IMR-90 (cell line): ENCODE data around the gene PLCB4. TPM values are rescaled to one million over a fixed set of nuclear protein-coding genes. Genes with fewer than 3 reads are reported as not detected.

Experiments used
- ATAC-seq: fragments of 200-7000 bp; cut with Tn5 transposase; 2 replicates; pipeline ENCODE4 v1.9.1; 2020; ENCODE audit warnings: low read depth, mild to moderate bottlenecking, moderate library complexity
- BruUV-seq: library from RNA; stranded (reverse); fragments of 400-500 nt; replicated peaks from 2 replicates; lab custom pipeline; 2021; lab: Mats Ljungman, UMichigan
- CTCF ChIA-PET: fragments of 300-600 bp; formaldehyde crosslinking; extraction: SDS; loops from one replicate; lab custom pipeline; 2021; ENCODE audit warnings: antibody characterized with exemption; lab: Yijun Ruan, JAX
- POLR2A ChIA-PET: fragments of 300-600 bp; sonication (Branson Sonifier 250); formaldehyde crosslinking; loops from one replicate; lab custom pipeline; 2022; ENCODE audit warnings: antibody characterized with exemption; ENCODE audit not compliant: unreplicated experiment; lab: Charles Lee
- DNase-seq: peaks from one replicate; pipeline ENCODE4 v3.0.0; 2013
- H2AFZ ChIP-seq: replicated peaks from 2 replicates; pipeline ENCODE3; 2013; ENCODE audit warnings: low read length, mild to moderate bottlenecking; ENCODE audit not compliant: poor library complexity
- H2AK5ac ChIP-seq: 2 replicates; pipeline ENCODE4 v1.6.1; 2013; ENCODE audit warnings: low read depth, low read length, inconsistent platforms
- H2AK9ac ChIP-seq: replicated peaks from 2 replicates; pipeline ENCODE3; 2013; ENCODE audit warnings: mild to moderate bottlenecking, low read depth, low read length, moderate library complexity; ENCODE audit not compliant: poor library complexity
- H2BK120ac ChIP-seq: 2 replicates; pipeline ENCODE4 v1.6.1; 2013; ENCODE audit warnings: low read depth, low read length, inconsistent platforms
- H2BK15ac ChIP-seq: 3 replicates; pipeline ENCODE4 v1.6.1; 2013; ENCODE audit warnings: low read depth, low read length, inconsistent platforms
- H2BK20ac ChIP-seq: 2 replicates; pipeline ENCODE4 v1.6.1; 2013; ENCODE audit warnings: low read depth, mild to moderate bottlenecking, inconsistent platforms, low read length, moderate library complexity
- H2BK5ac ChIP-seq: 2 replicates; pipeline ENCODE4 v1.6.1; 2013; ENCODE audit warnings: mild to moderate bottlenecking, low read depth, low read length, inconsistent platforms; ENCODE audit not compliant: poor library complexity, severe bottlenecking
- H3K14ac ChIP-seq: replicated peaks from 2 replicates; pipeline ENCODE4 v1.6.1; 2013; ENCODE audit warnings: low read depth, low read length, inconsistent platforms
- H3K18ac ChIP-seq: 2 replicates; pipeline ENCODE4 v1.6.1; 2013; ENCODE audit warnings: low read depth, low read length, control low read depth
- H3K23ac ChIP-seq: 2 replicates; pipeline ENCODE4 v1.6.1; 2013; ENCODE audit warnings: low read depth, low read length, inconsistent platforms
- H3K27ac ChIP-seq: 2 replicates; pipeline ENCODE4 v1.5.1; 2013; ENCODE audit warnings: mild to moderate bottlenecking, control low read depth, low read length; ENCODE audit not compliant: insufficient read depth
- H3K27me3 ChIP-seq: 2 replicates; pipeline ENCODE4 v1.6.1; 2013; ENCODE audit warnings: low read length; ENCODE audit not compliant: control insufficient read depth, insufficient read depth
- H3K36me3 ChIP-seq: 2 replicates; pipeline ENCODE4 v1.6.1; 2013; ENCODE audit warnings: low read length, mixed read lengths; ENCODE audit not compliant: control insufficient read depth, insufficient read depth
- H3K4ac ChIP-seq: 2 replicates; pipeline ENCODE4 v1.6.1; 2013; ENCODE audit warnings: low read depth, low read length, inconsistent platforms
- H3K4me1 ChIP-seq: 2 replicates; pipeline ENCODE4 v1.6.1; 2013; ENCODE audit warnings: low read length, mixed read lengths; ENCODE audit not compliant: control insufficient read depth, insufficient read depth
- H3K4me2 ChIP-seq: 2 replicates; pipeline ENCODE4 v1.6.1; 2013; ENCODE audit warnings: low read depth, mild to moderate bottlenecking, control low read depth, low read length, moderate library complexity
- H3K4me3 ChIP-seq: 2 replicates; pipeline ENCODE4 v1.5.1; 2013; ENCODE audit warnings: low read depth, mild to moderate bottlenecking, control low read depth, low read length, moderate library complexity; ENCODE audit not compliant: insufficient read depth
- H3K56ac ChIP-seq: 2 replicates; pipeline ENCODE4 v1.6.1; 2013; ENCODE audit warnings: low read length, inconsistent platforms; ENCODE audit not compliant: insufficient read depth; ENCODE audit errors: extremely low read depth
- H3K79me1 ChIP-seq, 2 experiments: 2 replicates each; pipeline ENCODE4 v1.6.1; 2013; ENCODE audit warnings: low read length in 2 of 2, inconsistent platforms in 1 of 2, low read depth in 1 of 2
- H3K9ac ChIP-seq: 2 replicates; pipeline ENCODE4 v1.6.1; 2013; ENCODE audit warnings: low read depth, low read length, control low read depth
- H3K9me1 ChIP-seq: 2 replicates; pipeline ENCODE4 v1.6.1; 2013; ENCODE audit warnings: low read length, inconsistent platforms; ENCODE audit not compliant: insufficient read depth
- H3K9me3 ChIP-seq: 2 replicates; pipeline ENCODE4 v1.6.1; 2013; ENCODE audit warnings: low read length; ENCODE audit not compliant: control insufficient read depth, insufficient read depth
- H4K20me1 ChIP-seq: 2 replicates; pipeline ENCODE4 v1.6.1; 2013; ENCODE audit warnings: low read length, inconsistent platforms; ENCODE audit not compliant: insufficient read depth
- H4K5ac ChIP-seq: 2 replicates; pipeline ENCODE4 v1.6.1; 2013; ENCODE audit warnings: mild to moderate bottlenecking, low read depth, low read length, control low read depth
- H4K8ac ChIP-seq, 2 experiments: 2 replicates each; pipeline ENCODE4 v1.6.1; 2013; ENCODE audit warnings: low read depth in 2 of 2, low read length in 2 of 2, control low read depth in 1 of 2, inconsistent platforms in 1 of 2
- H4K91ac ChIP-seq: 2 replicates; pipeline ENCODE4 v1.6.1; 2013; ENCODE audit warnings: low read depth, low read length, inconsistent platforms; ENCODE audit not compliant: insufficient read depth
- BHLHE40 ChIP-seq: fragments of 150-350 bp; IDR thresholded peaks from 2 replicates; pipeline ENCODE4 v1.6.1; 2016; ENCODE audit warnings: mild to moderate bottlenecking, low read depth, low read length
- CEBPB ChIP-seq: IDR thresholded peaks from 2 replicates; pipeline ENCODE4 v1.6.1; 2012; ENCODE audit warnings: low read depth, low read length, improper control_type of control experiment
- CHD1 ChIP-seq: IDR thresholded peaks from 2 replicates; pipeline ENCODE4 v1.6.1; 2012; ENCODE audit warnings: low read depth, low read length, improper control_type of control experiment
- MAFK ChIP-seq: IDR thresholded peaks from 2 replicates; pipeline ENCODE4 v1.6.1; 2012; ENCODE audit warnings: low read depth, low read length, improper control_type of control experiment
- NFE2L2 ChIP-seq: fragments of 150-350 bp; IDR thresholded peaks from 2 replicates; pipeline ENCODE4 v1.6.1; 2016; ENCODE audit warnings: low read depth, mild to moderate bottlenecking, low read length
- POLR2A ChIP-seq: IDR thresholded peaks from 2 replicates; pipeline ENCODE4 v1.6.1; 2012; ENCODE audit warnings: mild to moderate bottlenecking, low read depth, low read length
- RAD21 ChIP-seq: IDR thresholded peaks from 2 replicates; pipeline ENCODE4 v1.6.1; 2012; ENCODE audit warnings: low read length, improper control_type of control experiment
- RFX5 ChIP-seq: IDR thresholded peaks from 2 replicates; pipeline ENCODE4 v1.8.0; 2012; ENCODE audit warnings: low read depth, mild to moderate bottlenecking, low read length, moderate library complexity
- WGBS, 2 experiments: methylation state at CpG; one replicate each; pipeline versions ENCODE4 v1.1.5 to v1.1.7; 2013; ENCODE audit warnings: missing lambda C conversion rate in 2 of 2; ENCODE audit not compliant: insufficient read length in 1 of 2; ENCODE audit errors: extremely low coverage in 2 of 2; 5-methylcytosine and 5-hydroxymethylcytosine counted together
- dilution Hi-C: fragments of 300-500 bp; cut with HindIII; formaldehyde crosslinking; loops from one replicate; pipeline ENCODE4 v1.14.3; 2018; ENCODE audit warnings: low sequenced_read_pairs; ENCODE audit not compliant: unreplicated experiment
- in situ Hi-C: fragments of 300-500 bp; cut with MboI; formaldehyde crosslinking; loops from 3 replicates; pipeline ENCODE4 v1.14.3; 2019; ENCODE audit warnings: low sequenced_read_pairs, inconsistent platforms, mixed read lengths
- intact Hi-C: fragments of 100-400 bp; cut with micrococcal nuclease; formaldehyde crosslinking; loops from 2 replicates; pipeline ENCODE4 v1.10.0; 2022
- polyA plus RNA-seq, 3 experiments: library from polyadenylated mRNA; depleted of rRNA; stranded (reverse); fragments of >200 nt; gene quantifications; 2 replicates each; pipeline ENCODE4 v1.2.3, GENCODE V29; 2012; ENCODE audit warnings: low replicate concordance in 1 of 3
- total RNA-seq: library from RNA; depleted of rRNA; stranded (reverse); fragments of >200 nt; gene quantifications from 2 replicates; pipeline ENCODE4 v1.2.3, GENCODE V29; 2012

The PLCB4 gene
- total and polyA plus RNA-seq, 2 of the 4 experiments (the other 2 are of a cell fraction): 12.5 to 24.0 TPM

- Histone ChIP-seq H2BK5ac (no peak overlapping the region), H3K9me1 (peaks cover 3% of the 10 kb centered on the region; the same call in 1 of the 2 replicates), H3K23ac (peak overlapping the region; percentile 2; the same call in 1 of the 2 replicates), H3K9me3 (no peaks in the 10 kb centered on the region), H2BK15ac (no peak overlapping the region), H2BK120ac (no peak overlapping the region), H4K5ac (no peak overlapping the region), H3K4me3 (no peak overlapping the region), H2BK20ac (no peak overlapping the region), H2AK5ac (0 out of 2 replicates have a peak overlapping the region, but pooled peaks have one; percentile 13), H3K4ac (no peak overlapping the region), H3K4me1 (peaks cover 1% of the 10 kb centered on the region), H3K56ac (no peak overlapping the region), H3K79me1 (peaks cover 6 to 40% of the 10 kb centered on the region in 2 experiments; a peak in 3 of 4 replicates), H3K18ac (no peak overlapping the region), H3K27me3 (no peaks in the 10 kb centered on the region), H4K91ac (no peak overlapping the region), H3K36me3 (no peaks in the 10 kb centered on the region), H2AFZ (no peak overlapping the region), H3K27ac (no peak overlapping the region), H2AK9ac (no peak overlapping the region), H3K14ac (0 out of 2 replicates have a peak overlapping the region, but pooled peaks have one; percentile 9), H3K9ac (no peak overlapping the region), H4K8ac (no peak overlapping the region), H4K20me1 (peaks cover 15% of the 10 kb centered on the region; the same call in 1 of the 2 replicates), H3K4me2 (no peak overlapping the region)
- 93% methylated on average over 3 of the region's 11 CpGs; no CpG with 5 or more reads in 1 of the 2 experiments for WGBS, 2 experiments
- no TSS peak for BruUV-seq
- intact Hi-C loops: loop anchor here (10.0 kb wide), 1 partner anchor 371 kb away; no protein-coding TSS in a partner anchor
- POLR2A ChIA-PET: no interaction called here
- dilution Hi-C loops: no loop called here
- in situ Hi-C loops: no loop called here
- DNase-seq (no peak), ATAC-seq (no peak)
- CTCF ChIA-PET: no interaction called here
- TF ChIP-seq CEBPB: no peak
- TF ChIP-seq CHD1: no peak
- no peak for TF ChIP-seq POLR2A
- no peak for TF ChIP-seq NFE2L2
- TF ChIP-seq MAFK: no peak
- TF ChIP-seq BHLHE40: no peak
- no peak for TF ChIP-seq RAD21
- no peak for TF ChIP-seq RFX5
Observed at GRCh38 chr20:9166153-9166780, 97.4 kb downstream of the PLCB4 start.
